ENCODE results near the gene SLC27A1. TPM values are rescaled to one million over a fixed set of nuclear protein-coding genes. Genes with fewer than 3 reads are reported as not detected.

SLC27A1 gene
- total RNA-seq, 1 experiment from 2014 or later: 3.7 TPM

DNA sequence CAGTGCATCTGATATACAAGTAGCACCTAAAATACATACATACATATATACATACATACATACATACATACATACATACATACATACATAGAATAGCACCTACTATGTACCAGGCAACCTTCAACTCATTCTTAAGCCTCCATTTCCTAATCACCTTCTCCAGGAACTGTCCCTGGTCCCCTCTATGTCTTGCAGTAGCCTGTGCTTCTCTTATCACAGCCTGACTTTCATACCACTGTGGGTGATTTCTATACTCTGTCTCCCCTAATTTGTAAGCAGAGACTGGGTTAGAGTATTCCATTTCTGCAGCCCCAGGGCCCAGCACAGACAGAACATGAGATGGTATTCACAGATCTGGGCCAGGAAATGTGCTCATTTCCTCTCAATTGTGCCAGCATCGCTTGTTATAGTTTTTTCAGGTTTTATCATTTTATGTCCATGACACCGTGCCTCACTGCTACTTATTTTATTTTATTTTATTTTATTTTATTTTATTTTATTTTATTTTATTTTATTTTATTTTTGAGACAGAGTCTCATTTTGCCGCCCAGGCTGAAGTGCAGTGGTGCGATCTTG is 70.9 kb downstream of the SLC27A1 start:
- DNase-seq: no peak
- Histone ChIP-seq H3K4me1 (no peaks in the 10 kb centered on the region), H3K36me3 (ENCODE audit: control insufficient read depth, insufficient read depth, low read length) (no peaks in the 10 kb centered on the region), H3K27me3 (replicated peaks; ENCODE audit: control insufficient read depth, insufficient read depth, low read length) (no peaks in the 10 kb centered on the region; the same call in none of the 2 replicates), H3K4me3 (ENCODE audit: low read depth, low read length) (no peak overlapping the region), H3K9me3 (no peaks in the 10 kb centered on the region)
- TF ChIP-seq, protein P1, sequence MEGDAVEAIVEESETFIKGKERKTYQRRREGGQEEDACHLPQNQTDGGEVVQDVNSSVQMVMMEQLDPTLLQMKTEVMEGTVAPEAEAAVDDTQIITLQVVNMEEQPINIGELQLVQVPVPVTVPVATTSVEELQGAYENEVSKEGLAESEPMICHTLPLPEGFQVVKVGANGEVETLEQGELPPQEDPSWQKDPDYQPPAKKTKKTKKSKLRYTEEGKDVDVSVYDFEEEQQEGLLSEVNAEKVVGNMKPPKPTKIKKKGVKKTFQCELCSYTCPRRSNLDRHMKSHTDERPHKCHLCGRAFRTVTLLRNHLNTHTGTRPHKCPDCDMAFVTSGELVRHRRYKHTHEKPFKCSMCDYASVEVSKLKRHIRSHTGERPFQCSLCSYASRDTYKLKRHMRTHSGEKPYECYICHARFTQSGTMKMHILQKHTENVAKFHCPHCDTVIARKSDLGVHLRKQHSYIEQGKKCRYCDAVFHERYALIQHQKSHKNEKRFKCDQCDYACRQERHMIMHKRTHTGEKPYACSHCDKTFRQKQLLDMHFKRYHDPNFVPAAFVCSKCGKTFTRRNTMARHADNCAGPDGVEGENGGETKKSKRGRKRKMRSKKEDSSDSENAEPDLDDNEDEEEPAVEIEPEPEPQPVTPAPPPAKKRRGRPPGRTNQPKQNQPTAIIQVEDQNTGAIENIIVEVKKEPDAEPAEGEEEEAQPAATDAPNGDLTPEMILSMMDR (IDR thresholded peaks at IDR 0.05; ENCODE audit: insufficient read depth in 1 of 2, low read depth in 1 of 2, low read length in 1 of 2, severe bottlenecking in 1 of 2, unreplicated experiment in 1 of 2): no peak
- Mint-ChIP-seq H3K4me3 (ENCODE audit: unreplicated experiment) (no peak overlapping the region), H3K36me3 (ENCODE audit: insufficient read depth, unreplicated experiment) (peaks cover 7% of the 10 kb centered on the region), H3K27me3 (ENCODE audit: insufficient read depth, unreplicated experiment) (no peaks in the 10 kb centered on the region), H3K4me1 (ENCODE audit: low read depth, unreplicated experiment) (peaks cover 15% of the 10 kb centered on the region), H3K9me3 (ENCODE audit: unreplicated experiment) (no peaks in the 10 kb centered on the region), H3K27ac (ENCODE audit: unreplicated experiment) (no peak overlapping the region)
- no TSS peak for BruUV-seq (replicated peaks)
- intact Hi-C loops (cut with micrococcal nuclease; ENCODE audit: unreplicated experiment): no loop called here
- ChIA-PET CTCF (no interaction called here), POLR2A (no interaction called here)

DNA sequence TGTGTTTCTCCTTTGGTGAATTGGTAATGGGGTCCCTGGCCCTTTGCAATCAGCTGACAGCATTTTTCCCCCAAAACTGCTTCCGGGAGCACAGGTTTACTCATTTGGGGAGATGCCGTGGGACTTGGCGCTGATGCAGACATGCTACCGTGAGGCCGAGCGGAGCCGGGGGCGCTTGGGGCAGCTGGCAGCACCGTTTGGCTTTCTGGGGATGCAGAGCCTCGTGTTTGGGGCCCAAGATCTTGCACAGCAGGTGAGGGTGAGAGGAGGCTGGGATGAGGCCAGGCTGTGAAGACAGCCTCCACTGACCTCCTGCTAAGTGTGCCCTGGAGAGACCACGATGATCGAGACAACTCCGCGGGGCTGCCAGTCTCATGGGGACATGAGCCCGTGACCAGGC is 71.7 kb downstream of the SLC27A1 start:
- no TSS peak for BruUV-seq (replicated peaks)
- Mint-ChIP-seq H3K4me3 (ENCODE audit: unreplicated experiment) (no peak overlapping the region), H3K36me3 (ENCODE audit: insufficient read depth, unreplicated experiment) (peaks cover 7% of the 10 kb centered on the region), H3K27ac (ENCODE audit: unreplicated experiment) (no peak overlapping the region), H3K9me3 (ENCODE audit: unreplicated experiment) (no peaks in the 10 kb centered on the region), H3K4me1 (ENCODE audit: low read depth, unreplicated experiment) (peaks cover 15% of the 10 kb centered on the region), H3K27me3 (ENCODE audit: insufficient read depth, unreplicated experiment) (no peaks in the 10 kb centered on the region)
- no peaks in the 10 kb centered on the region for H3K36me3 ChIP-seq (ENCODE audit: control insufficient read depth, insufficient read depth, low read length)
- ChIA-PET POLR2A (no interaction called here), CTCF (no interaction called here)
- TF ChIP-seq, protein P1 (IDR thresholded peaks at IDR 0.05; ENCODE audit: insufficient read depth in 1 of 2, low read depth in 1 of 2, low read length in 1 of 2, severe bottlenecking in 1 of 2, unreplicated experiment in 1 of 2): no peak
- no peaks in the 10 kb centered on the region; the same call in none of the 2 replicates for H3K27me3 ChIP-seq (replicated peaks; ENCODE audit: control insufficient read depth, insufficient read depth, low read length)
- no peaks in the 10 kb centered on the region for H3K4me1 ChIP-seq
- H3K4me3 ChIP-seq (ENCODE audit: low read depth, low read length): no peak overlapping the region
- DNase-seq: no peak
- intact Hi-C loops (cut with micrococcal nuclease; ENCODE audit: unreplicated experiment): no loop called here
- no peaks in the 10 kb centered on the region for H3K9me3 ChIP-seq

DNA sequence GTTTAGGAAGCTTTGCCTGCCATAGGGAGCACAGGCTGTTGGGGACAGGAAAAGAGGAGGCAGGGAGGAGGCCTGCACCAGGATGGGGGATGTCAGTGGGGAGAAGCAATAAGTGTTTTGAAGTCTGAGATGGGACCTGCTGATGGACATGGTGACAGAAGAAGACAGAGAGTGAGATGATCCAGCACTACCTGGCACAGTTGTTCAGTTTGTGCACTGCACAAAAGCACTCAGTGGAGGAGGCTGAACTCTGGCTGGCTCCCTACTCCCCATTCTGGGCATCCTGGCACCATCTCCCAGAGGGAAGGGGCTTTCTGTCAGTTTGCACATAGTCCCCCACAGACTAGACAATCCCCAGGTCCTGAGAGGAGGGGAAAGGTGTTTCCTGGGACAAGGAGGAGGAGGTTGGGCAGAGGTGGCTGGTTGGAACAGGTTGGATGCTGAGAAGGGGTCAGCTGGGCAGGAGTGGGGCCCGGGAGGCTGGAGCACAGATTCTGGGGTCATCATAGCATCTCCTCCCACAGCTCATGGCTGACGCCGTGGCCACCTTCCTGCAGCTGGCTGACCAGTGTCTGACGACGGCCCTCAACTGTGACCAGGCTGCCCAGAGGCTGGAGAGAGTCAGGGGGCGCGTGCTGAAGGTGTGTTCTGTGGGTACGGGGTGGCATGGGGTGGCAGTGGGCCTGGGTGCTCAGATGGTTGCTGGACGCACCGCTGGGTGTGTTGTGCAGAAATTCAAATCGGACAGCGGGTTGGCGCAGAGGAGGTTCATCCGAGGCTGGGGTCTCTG is 72.7 kb downstream of the SLC27A1 start:
- CTCF ChIA-PET: no interaction called here
- no peak for DNase-seq

More for the DNA sequence above, 72.7 kb downstream of the SLC27A1 start:
- Histone ChIP-seq H3K4me3 (ENCODE audit: low read depth, low read length) (no peak overlapping the region), H3K27me3 (replicated peaks; ENCODE audit: control insufficient read depth, insufficient read depth, low read length) (no peaks in the 10 kb centered on the region), H3K4me1 (no peaks in the 10 kb centered on the region), H3K9me3 (no peaks in the 10 kb centered on the region), H3K36me3 (ENCODE audit: control insufficient read depth, insufficient read depth, low read length) (no peaks in the 10 kb centered on the region)
- BruUV-seq (replicated peaks): no TSS peak
- TF ChIP-seq, protein P1 (IDR thresholded peaks at IDR 0.05; ENCODE audit: insufficient read depth in 1 of 2, low read depth in 1 of 2, low read length in 1 of 2, severe bottlenecking in 1 of 2, unreplicated experiment in 1 of 2): no peak
- H3K4me1 Mint-ChIP-seq (ENCODE audit: low read depth, unreplicated experiment): peaks cover 15% of the 10 kb centered on the region
- intact Hi-C loops (cut with micrococcal nuclease; ENCODE audit: unreplicated experiment): no loop called here
- no peak overlapping the region for H3K4me3 Mint-ChIP-seq (ENCODE audit: unreplicated experiment)
- POLR2A ChIA-PET: no interaction called here
- no peaks in the 10 kb centered on the region for H3K9me3 Mint-ChIP-seq (ENCODE audit: unreplicated experiment)
- no peaks in the 10 kb centered on the region for H3K27me3 Mint-ChIP-seq (ENCODE audit: insufficient read depth, unreplicated experiment)
- peaks cover 7% of the 10 kb centered on the region for H3K36me3 Mint-ChIP-seq (ENCODE audit: insufficient read depth, unreplicated experiment)
- no peak overlapping the region for H3K27ac Mint-ChIP-seq (ENCODE audit: unreplicated experiment)
